IPS DF 4.7 (cell line): ENCODE data around the gene DCP2.

ENCODE experiments used
- DNase-seq: peaks from one replicate; pipeline ENCODE4 v3.0.0-alpha.2; 2013; ENCODE audit warnings: low spot score; ENCODE audit errors: extremely low read depth

Gene DCP2

DNA sequence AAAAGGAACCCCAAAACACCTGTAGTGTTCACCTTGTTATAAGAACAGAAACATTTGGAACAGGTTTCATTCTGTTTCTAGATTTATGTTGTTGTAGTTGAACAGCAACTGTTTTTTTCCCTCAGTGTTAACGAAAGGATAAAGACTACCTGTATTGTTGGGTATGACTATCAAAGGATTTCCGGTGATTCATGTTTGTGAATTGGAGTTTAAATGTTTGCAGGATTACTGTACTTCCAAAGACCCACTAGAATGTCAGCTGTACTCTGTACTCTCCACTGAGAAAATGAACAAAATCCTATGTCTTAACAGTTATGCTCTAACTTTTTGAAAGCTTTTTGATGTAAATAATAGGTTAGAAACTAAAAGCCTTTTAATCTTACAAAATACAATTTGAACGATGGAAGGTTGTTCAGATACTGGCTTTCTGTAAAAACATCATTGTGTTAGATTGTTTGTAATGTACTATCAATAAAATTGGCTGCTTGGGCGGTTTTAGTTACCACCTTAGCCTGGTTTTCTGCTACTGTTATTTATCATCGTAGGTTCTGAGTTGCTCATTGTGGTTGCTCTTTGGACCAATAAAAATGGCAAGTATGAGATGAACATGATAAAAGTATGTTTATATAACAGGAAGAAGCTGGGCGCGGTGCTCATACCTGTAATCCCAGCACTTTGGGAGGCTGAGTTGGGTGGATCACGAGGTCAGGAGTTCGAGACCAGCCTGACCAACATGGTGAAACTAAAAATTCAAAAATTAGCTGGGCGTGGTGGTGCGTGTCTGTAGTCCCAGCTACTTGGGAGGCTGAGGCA lies 44.1 kb downstream of the DCP2 start:
- DNase-seq = no peak

DNA sequence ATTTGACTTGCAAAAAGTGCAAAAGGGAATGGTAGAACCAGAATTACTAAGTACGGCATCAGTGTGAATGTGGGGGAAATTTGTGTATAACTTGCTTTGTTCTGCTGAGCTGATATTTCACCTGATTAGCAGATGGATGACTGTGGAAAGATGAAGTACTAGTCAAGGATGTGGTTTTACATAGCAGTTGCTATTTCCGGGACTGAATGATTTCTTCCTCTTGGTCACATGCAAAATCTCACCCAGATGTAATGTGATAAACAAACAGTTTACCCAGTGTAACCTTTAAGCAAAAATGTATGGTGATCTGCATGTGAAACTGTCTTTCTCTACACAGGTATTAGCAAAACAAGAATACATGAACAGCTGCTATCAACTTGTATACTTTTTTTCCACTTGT lies 46.1 kb downstream of the DCP2 start:
- DNase-seq = no peak

DNA sequence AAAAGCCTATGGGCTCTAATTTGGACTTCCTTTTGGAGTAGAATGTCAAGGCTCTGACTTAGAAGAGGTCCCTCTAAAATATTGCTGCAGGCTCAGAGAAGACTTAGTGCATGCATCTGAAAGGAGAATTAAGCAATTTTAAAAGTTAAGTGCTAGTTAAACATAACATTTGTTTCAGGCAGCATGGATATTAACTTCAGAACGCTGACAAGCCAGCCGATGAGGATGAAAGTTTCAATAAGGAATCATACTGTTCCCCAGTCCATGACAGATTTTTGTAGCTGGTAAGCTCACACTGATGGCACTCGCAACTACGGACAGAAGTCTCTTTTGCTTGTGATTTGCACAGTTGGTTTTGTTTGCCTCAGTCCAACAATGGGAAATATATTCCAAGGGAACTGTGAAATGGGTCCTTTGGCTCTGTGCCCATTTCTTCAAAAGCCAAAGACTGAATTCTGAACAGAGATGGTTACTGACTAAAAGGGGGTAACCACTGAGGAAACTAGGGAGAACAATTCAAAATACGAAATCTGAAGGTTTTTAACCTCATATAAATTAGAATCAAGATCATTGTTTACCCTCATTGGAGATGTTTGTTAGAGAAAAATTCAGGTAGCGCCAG lies 47.6 kb downstream of the DCP2 start:
- DNase-seq = no peak

DNA sequence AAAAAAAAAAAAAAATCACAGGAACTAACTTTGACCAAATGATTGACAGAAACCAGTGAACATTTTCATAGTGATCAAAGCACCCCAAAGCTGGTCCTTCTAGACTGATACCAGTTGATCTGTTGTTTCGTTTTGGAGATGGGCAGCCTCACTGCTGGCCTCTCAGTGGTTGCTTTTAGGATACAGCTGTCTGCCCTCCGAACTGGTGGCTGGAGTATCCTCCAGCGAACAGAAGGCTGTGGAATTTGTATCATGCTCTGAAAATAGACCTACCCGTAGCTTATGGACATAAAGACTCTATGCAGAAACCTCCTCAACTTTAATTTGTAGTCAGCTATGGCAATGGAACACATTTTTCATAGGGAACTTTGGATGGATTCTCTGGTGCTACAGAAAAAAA lies 49.0 kb downstream of the DCP2 start:
- no peak for DNase-seq

DNA sequence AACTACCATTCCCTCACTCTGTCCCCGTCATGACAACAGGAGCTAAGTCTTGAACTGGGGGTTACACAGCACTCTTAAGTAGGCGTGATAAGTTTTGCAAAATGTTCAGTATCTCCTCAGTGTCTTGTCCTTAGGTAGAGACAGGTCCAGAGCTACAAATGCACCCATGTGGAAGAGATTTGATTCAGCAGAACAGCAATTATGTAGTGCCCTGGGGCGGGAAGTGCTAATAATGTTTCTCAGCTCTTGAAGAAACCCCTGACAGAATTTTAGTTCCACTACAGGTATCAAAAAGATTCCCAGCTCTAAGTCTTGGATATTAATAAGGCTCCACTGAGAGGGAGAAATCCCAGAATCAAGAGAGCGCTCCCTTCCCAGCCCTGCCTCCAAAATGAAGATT lies 49.6 kb downstream of the DCP2 start:
- no peak for DNase-seq

DNA sequence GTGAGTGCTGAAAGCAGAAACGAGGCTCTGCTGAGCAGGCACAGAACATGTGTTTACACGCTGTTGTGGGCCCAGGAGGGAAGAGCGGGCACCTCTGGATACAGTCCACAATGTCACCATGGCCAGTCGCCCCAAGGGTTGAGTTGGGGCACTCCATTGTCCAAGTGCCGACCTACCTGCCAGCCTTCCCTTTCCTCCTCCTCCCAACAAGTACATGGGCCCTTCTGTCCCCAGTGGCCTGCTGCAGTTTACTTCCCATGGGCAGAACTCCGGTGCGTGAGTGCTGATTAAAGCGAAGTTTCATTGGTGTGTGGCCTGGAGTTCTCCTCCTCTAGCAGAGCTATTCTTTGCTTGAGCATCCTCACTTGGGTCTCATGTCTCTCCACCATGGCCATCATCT lies 50.4 kb downstream of the DCP2 start:
- no peak for DNase-seq

DNA sequence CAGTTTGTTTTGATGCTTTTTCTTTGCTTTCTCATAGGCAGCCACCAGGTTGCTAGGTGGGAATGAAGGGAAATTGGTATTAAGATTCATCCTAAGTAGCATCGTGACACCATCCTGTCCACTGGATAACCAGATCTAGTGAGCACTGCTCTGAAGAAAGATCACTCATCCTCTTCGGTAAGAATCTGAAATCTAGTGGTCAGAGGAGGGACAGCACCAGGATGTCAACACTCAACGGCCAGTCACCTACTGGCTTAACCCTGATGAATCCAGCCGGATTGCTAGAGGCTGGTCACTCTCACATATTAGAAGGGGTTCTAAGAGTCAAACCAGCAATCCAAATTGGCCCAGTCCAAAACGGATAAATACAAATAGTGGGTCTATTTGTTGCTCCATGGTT lies 50.8 kb downstream of the DCP2 start:
- DNase-seq = no peak

DNA sequence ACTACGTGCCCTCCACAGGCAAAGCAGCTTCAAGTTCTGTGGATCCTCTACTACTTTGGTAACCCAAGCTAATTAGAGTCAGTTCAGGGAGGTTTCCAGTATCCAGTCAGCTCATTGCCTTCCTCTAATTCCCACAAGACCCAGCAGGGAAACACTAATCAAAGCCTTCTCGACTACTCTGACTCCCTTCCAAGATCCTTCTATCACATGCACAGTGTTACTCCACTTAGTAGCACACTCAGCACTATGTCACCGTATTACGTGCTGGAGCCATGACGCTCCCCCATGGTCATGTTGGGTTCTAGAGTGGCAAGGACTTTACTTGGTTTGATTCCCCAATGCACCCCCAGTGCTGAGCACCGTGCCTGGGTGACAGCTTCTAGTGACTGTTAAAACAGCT lies 53.0 kb downstream of the DCP2 start:
- no peak for DNase-seq

DNA sequence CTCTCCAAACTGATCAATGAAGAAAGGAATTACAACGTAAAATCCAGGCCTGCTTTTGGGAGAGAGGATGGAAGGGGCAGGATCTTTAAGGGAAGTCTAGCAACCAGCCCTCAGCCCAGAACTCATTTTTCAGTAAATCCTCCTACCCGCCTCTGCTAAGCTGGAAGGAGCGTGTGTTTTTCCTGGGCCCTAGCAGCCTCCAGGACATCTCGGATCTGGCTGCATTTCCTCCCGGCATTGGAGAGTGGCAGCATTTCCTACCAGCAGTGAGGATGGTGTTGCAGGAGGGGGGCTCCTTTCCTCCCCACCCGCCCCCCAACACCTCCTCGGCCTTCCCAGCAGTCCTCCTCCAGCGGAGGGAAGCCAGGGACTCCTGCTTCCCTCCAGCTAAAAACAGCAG lies 54.5 kb downstream of the DCP2 start:
- DNase-seq = no peak

DNA sequence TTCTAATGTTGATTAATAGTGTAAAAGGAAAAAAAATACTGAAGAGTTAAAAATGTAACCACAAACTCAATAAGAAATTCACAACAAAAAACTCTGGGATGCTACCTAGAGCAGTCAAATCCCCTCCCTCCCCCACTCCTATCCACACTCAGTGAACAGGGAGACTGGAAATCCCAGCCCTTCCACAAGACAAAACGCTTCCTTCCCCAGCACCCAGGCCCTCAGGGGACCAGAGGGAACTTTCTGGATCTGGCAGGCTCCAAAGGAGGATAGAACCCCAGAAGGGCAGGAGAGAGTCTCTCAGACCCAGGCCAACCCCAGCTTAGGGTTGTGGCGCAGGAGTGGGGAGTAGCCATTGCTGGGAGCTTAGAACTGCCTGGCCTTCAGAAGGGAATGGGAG lies 55.0 kb downstream of the DCP2 start:
- DNase-seq = no peak

DNA sequence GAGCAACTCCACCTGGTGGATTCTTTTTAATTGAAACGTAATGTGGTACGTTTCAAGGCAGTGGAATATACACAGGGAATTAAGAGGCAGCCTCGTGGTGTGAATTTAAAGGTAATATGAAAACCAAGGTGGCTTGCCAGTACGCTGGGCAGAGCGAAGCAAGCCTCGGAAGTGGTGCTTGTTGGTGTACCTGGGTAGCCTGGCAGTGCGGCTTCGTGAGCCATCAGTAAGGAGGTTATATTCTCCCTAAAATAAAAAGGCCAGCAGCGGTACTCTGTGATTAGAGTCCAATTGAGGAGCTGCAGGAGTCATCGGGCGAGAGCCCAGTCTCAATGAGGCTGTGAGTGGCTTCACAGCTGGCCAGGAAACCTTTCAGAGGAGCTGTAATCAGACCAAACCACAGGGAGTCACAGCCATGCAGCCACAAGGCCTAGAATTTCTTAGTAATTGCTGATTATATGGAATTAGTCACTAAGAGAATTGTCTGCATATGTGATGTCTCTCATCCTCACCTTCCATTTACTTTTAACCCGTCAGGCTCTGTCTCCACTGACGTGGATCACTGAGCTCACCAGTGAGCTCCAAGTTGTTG lies 57.7 kb downstream of the DCP2 start:
- DNase-seq = no peak

DNA sequence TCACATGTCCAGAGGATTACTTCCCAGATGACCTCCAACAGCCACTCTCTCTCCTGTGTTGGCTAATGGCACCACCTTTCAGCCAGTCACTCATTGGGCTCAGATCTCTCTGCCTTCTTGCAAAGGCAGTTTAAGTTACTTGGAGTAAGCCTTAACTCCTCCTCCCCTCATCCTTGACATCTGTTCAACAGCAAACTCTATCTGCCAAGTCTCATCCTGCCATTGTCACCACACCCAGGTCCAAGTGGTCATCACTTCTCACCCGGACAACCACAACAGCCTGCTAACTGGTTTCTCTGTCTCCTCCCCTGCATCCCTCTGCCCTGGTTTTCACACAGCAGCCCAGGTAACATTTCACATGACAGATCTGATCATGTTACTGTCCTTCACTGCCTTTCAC lies 58.5 kb downstream of the DCP2 start:
- DNase-seq = no peak

DNA sequence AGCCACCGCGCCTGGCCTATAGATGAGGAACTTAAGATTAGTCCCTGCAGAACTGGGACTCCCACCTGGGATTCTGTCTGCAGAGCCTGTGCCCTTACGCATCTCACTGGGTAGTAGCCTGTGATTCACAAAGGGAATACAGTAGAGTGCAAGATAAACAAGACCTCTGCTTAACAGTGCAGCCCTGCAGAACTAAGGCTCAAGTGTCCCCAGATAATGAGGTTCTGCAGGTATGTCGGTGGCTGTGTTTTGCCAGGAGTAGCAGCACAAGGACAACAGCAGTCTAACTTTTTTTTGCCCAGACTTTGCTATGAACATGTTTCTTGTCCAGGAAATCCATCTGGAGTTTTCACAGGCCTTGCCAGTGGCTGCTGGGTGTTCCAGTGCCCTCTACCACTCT lies 59.7 kb downstream of the DCP2 start:
- no peak for DNase-seq

DNA sequence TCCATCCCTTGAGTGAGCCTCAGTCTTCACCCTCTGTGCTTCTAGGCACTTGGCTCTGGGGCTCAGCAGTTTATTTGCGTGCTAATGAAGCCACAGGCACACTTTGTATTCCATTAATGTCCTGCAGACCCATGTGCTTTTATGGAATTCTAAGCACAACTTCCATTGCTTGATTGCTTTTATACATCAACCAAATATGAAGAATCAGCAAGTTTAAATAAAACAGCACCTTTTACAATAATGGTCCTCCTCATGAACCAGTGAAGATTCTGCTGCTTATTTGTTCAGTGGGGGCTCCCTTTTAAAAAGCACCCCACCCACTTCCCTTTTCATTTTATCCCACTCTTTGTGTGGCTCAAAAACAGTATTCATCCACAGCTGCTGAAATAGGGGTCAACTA lies 60.2 kb downstream of the DCP2 start:
- no peak for DNase-seq

DNA sequence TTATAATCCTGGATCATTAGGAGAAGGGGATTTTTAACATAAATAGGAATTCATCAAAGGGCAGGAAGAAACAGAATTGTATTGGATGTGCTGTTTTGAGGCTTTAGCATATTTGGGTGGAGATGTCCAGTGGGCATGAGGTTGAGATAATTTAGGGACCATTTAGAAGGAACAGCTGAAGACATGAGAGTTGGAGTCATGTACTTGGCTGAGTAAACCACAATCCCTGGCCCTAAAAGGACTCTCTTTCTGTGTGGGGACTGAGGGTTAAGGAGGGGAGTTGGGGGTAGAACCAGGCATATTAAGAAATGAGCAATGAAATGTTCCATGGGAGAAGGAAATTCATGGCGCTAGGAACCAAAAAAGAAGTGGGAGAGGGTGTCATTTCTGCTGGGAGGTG lies 61.5 kb downstream of the DCP2 start:
- no peak for DNase-seq

DNA sequence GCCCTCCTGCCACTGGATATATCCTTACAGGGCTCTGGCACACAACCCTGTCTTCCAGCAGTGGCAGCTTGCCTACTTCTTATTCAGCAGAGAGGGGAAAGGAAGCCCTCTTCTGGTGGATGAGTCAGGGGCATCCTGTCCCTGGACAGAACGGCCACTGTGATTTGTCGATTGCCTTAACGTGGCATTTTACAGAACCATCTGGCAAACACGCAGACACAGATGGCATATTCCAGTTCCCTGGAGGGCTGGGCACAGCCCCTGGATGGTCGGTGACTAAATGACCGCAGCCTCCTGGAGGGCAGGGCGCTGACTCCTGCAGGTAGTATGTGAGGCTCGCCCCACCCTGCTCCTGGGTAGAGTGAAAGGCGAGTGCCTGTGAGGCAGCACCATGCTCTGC lies 62.1 kb downstream of the DCP2 start:
- no peak for DNase-seq

DNA sequence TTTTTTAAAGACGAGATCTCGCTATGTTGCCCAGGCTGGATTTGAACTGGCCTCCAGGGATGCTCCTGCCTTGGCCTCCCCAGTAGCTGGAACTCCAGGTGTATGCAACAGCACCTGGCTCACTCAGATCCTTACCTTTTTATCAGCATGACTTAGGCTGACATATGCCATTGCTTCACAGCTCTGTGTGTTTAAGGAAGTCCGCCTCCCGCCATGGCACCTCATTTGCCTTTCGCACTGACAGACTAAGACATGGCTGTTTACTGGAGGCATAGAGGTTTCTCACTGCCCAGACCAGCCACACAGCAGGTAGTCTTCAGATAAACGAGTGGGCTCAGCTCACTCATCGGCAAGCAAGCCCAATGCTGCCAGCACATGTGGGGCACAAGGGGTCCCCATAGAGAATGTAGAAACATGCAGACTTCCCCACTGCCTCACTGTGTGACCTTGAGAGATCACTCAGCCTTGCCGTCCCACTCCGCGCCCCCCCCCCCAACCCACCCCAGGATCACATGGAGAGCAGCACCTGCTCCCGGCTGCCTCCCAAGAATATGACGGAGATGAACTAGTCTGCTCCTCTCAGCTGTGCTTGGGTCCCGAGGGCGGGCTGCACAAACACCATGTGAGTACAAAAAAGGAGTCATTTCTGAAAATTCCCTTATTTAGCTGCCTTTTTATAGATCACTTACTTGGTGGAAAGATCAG lies 62.8 kb downstream of the DCP2 start:
- no peak for DNase-seq

DNA sequence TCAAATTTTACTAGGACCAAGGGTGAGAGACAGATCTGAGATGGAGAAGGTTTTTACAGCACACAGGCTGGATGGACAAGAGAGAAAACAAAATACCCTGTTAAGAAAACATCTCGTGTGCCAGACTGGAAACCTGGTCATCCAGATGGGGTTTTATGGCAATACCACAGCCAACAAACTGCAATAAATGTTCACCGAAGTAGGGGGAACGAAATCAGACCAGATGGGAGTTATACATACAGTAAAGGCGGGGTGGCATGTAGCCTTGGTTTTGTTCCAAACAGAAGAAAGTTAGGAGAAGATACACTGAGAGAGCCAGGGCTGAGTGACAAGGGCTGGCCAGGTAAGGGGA lies 63.3 kb downstream of the DCP2 start:
- DNase-seq = no peak

DNA sequence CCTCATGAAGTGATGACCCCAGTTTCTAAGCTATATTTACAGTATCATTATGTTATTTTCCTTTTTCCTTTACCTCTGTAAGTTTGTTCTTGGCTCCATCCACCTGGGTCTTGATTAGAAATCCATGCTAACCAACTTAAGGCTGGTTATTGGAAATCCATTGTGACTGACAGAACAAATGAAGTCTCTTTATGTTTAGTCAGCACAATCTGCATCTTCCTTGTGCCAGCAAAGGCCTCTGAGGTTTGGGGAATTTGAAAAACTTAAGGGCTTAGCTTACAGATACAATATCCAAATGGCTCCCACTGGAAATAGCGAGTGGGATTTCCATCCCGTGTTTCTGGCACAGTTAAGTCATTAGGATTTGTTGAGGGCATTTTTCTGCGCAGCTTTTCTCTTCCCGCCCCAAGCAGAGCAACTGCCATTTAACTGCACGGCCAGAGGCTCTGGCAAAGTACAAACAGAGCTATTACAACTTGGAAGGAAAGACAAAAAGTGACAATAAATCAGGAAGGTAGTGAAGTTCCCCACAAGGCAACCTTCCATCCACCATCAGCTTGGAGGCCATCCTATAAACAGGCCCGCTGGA lies 64.2 kb downstream of the DCP2 start:
- DNase-seq = no peak

DNA sequence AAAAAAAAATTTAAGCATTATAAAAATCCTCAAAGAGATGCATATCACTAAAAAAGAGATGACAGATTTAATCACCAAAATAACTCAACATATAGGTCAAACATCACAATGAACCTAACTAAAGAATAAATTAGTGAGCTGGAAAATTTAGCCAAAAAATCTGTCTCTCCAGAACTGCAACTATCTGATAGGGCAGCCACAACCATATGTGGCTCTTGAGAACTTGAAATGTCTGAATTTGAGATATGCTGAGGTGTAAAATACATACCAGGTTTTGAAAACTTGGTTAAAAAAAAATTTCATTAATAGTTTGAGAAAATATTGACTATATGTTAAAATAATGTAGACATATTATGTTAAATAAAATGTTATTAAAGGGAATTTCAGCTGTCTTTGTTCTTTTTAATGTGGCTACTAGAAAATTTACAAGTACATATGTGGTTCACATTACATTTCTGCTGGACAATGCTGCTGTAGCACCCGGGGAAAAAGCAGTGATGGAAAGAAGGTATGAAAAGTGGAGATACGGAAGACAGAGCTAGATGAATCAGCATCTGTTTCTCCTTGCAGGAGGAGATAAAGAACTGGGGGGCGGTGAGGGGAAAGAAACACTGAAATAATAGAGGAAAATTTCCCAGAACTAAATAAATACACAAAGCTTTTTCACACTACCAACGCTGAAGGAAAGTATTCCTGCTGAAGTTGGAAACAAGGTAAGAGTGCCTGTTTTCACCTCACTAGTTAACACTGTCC lies 66.1 kb downstream of the DCP2 start:
- DNase-seq = no peak

DNA sequence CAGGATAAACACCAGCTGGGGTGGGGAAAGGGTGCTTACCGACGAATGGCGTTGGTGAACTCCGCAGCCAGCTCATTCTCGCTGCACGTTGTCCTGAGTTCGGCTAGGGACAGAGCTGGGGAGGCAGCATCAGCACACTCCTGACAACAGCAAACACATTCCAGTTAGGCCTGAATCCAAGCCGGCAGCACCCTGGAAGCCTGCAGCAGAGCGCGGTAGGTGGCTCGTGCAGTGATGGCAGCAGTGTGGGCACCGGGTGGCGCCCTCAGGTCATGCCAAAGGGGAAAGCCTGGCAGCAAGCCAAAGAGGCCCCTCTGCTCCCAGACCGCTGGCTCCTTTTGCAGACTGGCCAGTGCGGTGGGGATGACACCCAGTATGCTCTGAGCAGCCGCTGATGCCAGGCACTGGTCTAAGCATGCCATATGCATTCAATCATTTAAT lies 66.9 kb downstream of the DCP2 start:
- DNase-seq = no peak
